Measurements from ENCODE around the gene ATP5F1D.

The ATP5F1D gene

GRCh38 chr19:1220976-1221903 lies 20.3 kb upstream of the ATP5F1D start:
- DNase-seq (ENCODE audit: low read depth) = no peak

DNA sequence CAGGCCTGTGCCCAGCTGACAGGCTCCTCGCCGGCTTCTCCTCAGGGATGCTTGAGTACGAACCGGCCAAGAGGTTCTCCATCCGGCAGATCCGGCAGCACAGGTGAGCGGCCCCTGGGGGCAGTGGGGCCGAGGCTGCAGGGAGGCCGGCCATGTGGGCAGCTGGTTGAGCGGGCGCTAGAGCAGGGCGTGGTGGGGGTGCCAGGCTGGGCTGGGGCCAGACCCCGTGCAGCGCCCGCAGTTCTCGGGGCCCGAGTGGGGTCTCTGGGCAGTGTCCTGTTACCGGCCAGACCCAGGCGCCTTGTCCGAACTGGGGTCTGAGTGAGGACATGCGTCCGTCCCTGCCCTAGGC lies 19.7 kb upstream of the ATP5F1D start:
- DNase-seq (ENCODE audit: low read depth) = no peak

- DNase-seq (ENCODE audit: low read depth) = no peak
Observed at GRCh38 chr19:1222394-1222793, 19.2 kb upstream of the ATP5F1D start.

GRCh38 chr19:1223018-1223855 lies 18.3 kb upstream of the ATP5F1D start:
- no peak for DNase-seq (ENCODE audit: low read depth)

DNA sequence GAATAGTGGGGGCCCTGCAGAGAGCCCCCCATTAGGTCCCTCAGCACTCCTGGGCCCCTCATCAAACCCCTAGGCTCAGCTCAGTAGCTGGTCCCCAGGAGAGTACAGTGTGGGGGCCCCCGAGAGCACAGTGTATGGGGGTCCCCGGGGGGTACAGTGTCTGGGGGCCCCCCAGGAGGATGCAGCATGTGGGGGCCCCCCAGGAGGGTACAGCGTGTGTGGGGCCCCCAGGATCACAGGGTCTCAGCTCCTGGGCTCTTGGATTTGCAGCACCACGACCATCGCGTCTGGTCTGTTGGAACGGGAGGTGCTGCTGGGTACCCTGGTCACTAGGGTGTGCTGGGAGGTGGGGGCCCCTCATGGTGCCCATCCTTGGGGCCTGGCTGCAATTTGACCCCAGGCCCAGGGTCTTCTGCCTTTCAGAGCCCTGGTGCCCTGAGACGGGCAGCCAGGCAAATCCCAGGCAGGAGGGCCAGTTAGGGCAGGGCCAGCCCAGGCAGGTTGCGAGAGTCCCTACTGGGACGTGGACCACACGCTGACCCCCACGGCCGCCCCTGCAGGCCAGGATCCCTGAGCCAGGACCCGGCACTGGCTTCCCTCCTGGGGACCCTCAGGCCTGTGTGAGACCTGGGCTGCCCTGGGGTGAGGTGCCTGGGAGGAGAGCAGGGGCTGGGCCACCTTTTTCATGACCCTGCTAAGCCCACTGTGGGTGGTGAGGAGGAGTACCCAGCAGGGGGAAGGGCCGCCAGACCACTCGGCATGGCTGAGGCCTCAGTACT lies 17.3 kb upstream of the ATP5F1D start:
- DNase-seq (ENCODE audit: low read depth) = no peak

DNA sequence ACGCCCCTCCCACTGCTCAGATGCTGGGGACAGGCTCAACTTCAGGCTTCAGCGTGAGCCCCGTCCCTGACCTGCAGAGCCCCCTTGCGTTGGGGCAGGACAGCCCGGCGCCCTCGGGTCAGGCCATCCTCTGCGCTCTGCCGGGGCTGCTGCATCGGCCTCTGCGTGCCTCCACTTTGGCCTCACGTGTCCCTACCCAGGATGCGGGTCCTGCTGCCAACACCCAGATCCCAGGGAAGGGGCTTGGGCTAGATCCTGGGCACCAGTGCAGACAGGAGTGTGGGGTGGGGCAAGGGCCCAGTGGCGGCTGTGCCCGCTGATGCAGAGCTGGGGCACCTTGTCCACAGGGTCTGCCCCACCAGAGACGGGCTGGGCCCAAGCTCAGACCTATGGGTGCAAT lies 16.7 kb upstream of the ATP5F1D start:
- DNase-seq (ENCODE audit: low read depth) = no peak

- DNase-seq (ENCODE audit: low read depth) = no peak
Observed at GRCh38 chr19:1225440-1226226, 15.9 kb upstream of the ATP5F1D start.

DNA sequence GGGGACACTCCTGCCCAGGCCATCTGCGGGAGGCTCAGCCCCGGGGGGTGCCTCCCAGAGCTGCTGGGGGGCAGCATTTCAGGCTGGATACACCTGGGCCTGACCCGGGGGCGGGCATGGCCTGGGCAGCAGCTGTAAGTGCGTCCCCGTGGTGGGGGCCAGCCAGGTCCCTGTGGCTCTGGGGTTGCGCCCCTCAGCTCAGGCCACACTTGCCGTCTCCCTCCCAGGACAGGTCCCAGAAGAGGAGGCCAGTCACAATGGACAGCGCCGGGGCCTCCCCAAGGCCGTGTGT lies 15.4 kb upstream of the ATP5F1D start:
- no peak for DNase-seq (ENCODE audit: low read depth)

- no peak for DNase-seq (ENCODE audit: low read depth)
Observed at GRCh38 chr19:1226522-1227303, 14.8 kb upstream of the ATP5F1D start.

GRCh38 chr19:1227304-1228054 lies 14.1 kb upstream of the ATP5F1D start:
- DNase-seq (ENCODE audit: low read depth) = no peak

- no peak for DNase-seq (ENCODE audit: low read depth)
Observed at GRCh38 chr19:1228161-1228957, 13.2 kb upstream of the ATP5F1D start.

DNA sequence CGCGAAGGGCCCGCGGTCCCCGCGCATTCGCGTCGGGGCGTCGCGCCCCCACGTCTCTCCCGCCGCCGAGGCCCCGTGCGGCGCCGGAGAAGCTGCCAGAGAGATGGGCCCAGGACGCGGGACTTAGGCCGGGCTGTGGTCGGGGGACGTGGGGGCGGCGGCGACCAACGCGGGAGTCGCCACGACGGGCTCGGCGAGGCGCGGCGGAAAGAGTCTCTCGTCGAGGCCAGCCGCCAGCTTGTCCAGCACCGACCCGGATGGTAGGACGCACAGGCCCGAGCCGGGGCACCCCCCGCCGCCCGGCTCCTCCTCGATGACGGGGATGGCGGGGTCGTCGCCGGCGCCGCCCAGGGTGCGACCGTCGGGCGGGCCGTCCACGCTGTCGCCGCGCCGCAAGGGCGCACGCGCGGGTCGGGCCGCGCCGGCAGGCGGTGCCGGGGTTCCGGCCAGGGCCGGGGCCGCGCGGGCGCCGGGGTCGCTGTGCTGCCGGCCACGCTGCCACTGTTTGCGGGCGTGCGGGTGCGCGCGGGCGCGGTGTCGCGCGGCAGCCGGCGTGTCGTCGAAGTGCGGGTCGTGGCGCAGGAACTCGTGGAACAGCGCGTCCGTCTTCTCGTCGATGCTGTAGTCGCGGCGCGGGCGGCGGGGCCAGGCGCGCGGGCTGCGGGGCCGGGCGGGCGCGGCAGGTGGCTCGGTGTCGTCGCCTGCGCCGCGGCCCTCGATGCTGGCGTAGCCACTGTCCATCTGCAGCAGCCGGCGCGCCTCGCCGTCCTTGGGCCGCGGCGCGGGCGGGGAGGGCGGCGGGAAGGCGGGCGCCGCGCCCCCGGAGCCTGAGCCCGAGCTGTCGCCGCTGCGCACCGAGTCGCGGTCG lies 12.3 kb upstream of the ATP5F1D start:
- no peak for DNase-seq (ENCODE audit: low read depth)

DNA sequence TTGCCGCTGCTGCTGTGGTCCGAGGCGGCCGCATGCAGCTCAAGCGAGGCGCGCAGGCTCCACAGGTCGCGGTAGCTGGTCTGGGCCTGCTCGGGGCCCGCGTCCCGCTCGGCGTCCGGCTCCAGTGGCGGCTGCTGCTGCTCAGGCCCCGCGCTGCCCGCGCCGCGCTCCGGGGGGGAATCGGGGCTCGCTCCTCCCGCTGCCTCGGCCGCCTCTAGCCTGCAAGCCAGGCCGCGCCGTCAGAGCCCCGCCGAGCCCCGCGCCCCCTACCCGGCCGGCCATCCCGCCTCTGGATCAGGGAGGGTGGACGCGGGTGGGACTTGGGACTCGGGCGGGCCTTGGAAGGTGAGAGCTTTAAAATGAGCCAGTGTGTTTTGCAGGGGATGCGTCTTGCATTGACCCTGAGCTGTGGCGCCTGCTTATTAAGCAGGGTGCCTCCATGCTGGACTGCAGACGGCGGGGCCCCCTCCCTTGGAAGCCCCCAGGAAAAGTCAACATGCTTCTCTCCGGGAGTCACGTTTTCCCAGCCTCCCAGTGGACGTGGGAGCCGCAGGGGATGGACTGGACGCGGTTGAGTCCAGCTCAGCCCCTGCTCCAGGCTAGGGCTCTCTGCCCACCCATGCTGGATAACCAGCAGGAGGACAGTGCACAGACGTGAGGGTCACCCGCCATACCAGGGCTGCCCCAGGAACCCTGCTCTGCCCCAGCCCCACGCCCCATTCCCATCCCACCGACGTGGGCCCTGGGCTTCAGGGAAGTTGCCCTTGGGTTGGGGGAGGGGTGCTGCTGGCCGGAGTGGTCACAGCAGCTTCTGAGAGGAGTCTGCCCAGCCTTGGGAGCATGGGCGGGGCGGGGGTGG lies 11.4 kb upstream of the ATP5F1D start:
- DNase-seq (ENCODE audit: low read depth) = no peak

DNA sequence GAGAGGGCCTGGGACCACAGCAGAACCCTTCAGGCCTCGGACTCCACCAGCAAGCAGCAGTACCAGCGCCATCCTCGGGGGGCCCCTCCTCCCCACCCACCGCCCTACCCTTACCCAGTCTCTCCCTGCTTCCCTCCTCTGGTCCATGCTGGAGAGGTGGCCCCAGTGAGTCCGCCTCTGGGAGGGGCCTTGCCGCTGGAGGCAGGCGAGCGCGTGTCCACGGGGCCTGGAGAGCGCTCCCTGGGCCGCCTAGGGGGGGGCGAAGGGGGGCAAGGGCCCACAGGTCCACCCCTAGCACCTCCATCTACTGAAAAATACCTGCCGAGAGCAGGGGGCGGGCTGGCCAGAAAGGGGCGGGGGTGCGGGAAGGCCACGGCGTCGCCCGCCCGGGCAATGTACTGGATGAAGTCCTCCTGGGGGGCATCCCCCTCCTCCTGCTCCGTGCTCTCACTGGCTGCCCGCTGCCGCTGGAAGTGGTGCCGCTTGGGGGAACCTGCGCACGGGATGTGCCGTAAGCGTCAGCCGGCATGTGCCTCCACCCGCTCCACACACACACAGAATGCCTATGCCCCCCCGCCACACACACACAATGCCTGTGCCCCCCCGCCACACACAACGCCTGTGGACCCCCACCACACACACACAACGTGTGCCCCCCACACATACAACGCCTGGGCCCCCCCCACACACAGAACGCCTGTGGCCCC lies 10.6 kb upstream of the ATP5F1D start:
- DNase-seq (ENCODE audit: low read depth) = no peak

DNA sequence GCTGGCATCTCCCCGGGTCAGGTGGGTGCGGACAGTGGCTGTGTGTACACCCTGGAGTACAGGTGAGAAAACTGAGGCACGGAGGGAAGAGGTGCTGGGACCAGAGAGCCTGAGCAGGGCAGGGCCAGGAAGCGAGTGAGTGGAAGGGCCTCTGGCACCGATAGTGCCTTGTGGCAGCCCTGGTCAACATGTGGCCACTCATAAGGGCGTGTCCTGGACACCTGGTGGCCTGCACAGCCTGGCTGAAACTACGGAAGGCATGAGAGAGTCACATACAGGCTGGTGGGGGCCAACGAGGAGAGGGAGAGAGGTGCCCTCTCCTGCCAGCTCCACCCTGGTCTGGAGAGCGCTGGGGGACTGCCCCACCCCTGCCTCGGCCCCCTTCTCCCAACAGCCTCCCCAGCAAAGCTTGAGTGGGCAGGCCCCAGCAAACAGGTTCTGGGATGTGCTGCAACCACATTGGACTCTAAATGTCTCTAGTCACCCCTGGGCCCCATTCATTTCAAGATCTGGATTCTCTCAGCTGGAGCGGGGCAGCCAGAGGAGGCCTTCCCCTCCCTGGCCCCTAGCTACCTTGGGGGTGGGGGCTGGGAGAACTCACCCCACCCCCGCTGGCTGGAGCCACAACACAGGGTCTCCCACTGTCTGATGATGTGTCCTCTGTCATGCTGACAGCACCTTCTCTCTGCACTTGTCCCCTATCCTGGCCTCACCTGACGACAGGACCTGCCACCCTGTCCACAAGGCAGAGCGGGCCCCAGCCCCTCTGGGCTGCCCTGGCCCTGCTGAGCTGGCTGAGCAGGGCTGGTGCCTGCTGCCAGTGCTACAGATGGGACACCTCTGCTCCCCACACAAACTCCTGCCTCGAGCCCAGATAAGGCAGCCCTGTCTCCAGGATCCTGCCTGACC lies 9.6 kb upstream of the ATP5F1D start:
- DNase-seq (ENCODE audit: low read depth) = no peak

- no peak for DNase-seq (ENCODE audit: low read depth)
Observed at GRCh38 chr19:1232652-1233072, 8.9 kb upstream of the ATP5F1D start.
